Bone marrow (tissue), 2 donors: ENCODE data around the gene CCNL2.
"Not testable (repeated sequence)": the region's sequence is repeated elsewhere in the genome, so short reads cannot be mapped to it uniquely, and the experiment has no call there.

Source experiments
- DNase-seq, 2 donors: peaks; one replicate each; lab custom pipeline; 2025; lab: John Stamatoyannopoulos, UW

The CCNL2 gene

GRCh38 chr1:1373051-1373814 is 25.9 kb downstream of the CCNL2 start:
- DNase-seq: no peak

DNA sequence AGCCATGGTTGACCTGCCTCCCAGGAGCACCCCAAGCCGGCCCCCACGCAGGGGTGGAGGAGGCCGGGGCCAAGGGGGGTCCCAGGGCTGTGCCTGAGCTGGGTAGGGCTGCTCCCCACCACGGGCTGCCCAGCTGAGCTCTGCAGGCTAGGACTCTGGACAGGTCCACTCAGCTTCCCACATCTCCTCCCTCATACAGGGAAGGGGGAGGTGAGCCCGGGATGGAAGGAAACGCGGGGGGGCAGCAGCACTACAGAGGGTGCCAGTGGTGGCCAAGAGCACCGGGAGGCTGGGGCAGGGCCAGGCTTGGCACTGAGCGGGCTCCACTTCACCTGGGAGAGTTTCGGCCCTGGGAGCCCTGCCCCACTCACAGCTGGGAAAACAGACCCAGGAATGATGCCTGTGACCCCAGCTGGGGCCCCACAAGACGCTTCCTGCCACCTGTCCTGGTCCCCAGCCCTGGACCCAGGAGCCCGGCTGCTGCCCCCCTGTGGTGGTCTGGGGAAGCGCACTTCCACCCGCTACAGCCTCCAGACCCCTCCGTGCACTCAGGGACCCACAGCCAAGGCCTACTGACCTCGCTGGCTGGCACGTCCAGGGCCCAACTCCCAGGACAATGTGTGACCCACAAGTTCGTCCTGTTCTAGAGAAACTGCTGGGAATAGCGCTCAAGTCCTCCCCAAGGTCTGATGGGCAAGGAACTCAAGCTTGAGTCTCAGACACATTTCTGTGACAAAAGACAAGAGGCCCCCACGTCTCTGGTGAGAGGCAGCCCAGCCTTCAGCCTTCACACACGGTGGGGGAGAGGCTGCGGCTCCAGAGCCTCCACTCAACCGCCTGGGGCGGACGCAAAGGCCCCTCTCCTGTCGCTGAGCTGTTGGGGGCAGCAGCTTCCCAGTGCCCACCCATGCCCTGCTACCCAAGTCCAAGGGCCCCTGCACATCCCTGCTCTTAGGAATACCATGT is 27.1 kb downstream of the CCNL2 start:
- peak; percentile 35 to 53 for DNase-seq

DNA sequence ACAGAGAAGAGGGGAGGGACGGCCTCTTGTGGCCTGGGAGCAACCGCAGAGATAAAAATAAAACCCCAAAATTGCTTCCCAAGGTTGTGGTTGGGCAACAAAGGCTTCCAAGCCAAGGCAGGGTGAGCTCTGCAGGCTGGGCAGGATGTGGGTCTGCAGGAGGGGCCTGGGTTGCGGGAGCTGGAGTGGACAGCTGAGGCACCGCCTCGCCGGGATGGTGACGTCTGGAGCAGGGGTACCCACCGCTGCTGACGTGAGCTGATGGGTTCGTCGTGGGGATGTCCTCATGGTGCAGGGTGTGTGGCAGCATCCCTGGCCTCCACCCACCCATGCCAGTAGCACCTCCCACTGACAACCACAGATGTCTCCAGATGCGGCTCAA is 27.8 kb downstream of the CCNL2 start:
- DNase-seq: no peak

DNA sequence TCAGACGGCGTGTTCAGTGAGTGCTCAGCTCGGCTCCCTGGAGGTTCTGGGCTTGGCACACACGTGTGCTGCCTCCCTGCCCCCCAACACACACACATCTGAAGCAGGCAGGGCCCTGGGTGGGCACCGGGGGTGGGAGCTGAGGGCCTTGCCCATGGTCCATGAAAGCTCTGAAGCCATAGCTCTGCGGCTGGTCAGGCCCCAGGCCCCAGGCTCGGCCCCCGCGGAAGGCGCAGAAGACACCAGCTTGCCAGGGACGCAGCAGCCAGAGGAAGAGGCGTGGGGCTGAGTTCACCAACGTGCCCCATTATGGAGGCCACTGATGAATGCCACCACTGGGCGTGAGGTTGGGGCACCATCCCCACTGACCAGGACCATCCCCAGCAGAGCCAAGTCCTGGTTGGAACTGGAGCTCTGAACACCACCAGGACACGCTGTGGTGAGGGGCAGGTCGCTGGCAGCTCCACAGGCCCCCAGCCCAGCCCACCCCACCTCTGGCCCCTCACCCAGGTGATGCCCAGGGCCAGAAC is 28.3 kb downstream of the CCNL2 start:
- no peak for DNase-seq

GRCh38 chr1:1370094-1370493 is 29.0 kb downstream of the CCNL2 start:
- DNase-seq: not testable (repeated sequence)

DNA sequence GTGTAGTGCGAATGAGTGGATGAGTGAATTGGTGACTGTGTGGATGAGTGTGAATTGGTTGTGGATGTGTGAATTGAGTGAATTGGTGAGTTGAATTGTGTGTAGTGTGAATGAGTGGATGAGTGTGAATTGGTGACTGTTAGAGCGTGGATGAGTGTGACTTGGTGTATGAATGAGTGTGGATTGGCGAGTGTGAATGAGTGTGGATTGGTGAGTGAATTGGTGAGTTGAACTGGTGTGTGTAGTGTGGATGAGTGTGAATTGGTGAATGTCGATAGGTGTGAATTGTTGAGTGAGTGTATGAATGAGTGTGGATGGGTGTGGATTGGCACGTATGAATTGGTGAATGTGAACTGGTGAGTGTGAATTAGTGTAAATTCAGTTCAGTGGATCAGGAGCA is 31.8 kb downstream of the CCNL2 start:
- DNase-seq: no peak

DNA sequence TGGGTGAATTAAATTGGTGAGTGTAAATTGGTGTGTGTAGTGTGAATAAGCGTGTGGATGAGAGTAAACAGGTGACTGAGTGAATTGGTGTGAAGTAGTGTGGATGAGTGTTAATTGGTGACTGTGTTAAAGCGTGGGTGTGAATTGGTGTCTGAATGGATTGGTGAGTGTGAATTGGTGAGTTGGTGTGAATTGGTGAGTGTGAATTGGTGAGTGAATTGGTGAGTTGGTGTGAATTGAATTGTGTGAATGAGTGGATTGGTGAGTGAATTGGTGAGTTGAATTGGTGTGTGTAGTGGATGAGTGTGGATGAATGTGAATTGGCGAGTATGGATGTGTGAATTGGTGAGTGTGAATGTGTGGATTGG is 32.5 kb downstream of the CCNL2 start:
- DNase-seq: no peak

- DNase-seq: no peak
Measured at GRCh38 chr1:1365875-1366698, 33.0 kb downstream of the CCNL2 start.

GRCh38 chr1:1364266-1364665 is 34.9 kb downstream of the CCNL2 start:
- DNase-seq: no peak

GRCh38 chr1:1361982-1362423 is 37.1 kb downstream of the CCNL2 start:
- no peak for DNase-seq

DNA sequence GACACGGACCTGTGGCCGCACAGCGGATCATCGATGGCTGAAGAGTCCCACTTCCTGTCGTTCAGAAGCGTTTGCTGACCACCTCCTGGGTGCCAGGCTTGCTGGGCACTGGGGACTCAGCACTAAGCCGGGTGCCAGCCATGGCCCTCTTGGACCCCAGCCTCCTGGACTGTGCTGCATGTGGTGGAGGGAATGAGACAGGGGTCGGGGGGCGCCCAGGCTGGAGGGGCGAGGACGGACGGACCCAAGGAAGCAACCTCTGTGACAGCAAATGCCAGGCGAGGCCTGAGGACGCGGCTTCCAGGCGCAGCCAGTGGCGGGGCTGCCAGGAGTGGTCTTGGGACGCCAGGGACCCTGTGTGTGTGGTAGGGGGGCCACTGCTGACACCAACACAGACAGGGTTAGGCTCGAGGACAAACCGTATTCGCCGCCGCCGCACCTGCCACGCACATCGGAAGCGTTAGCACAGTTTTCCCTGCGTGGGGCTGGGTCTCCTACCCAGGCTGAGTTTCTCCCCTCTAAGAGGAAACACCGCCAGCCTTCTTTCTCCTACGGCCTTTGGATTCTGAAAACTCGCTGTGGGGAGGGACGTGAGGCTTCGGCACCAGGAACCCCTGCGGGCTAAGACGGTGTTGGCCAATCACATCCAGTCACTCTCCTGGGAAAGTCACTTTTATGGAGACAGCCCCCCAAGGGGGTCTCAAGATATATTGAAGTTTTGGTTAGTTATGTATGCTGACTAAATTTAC is 37.7 kb downstream of the CCNL2 start:
- DNase-seq: no peak

DNA sequence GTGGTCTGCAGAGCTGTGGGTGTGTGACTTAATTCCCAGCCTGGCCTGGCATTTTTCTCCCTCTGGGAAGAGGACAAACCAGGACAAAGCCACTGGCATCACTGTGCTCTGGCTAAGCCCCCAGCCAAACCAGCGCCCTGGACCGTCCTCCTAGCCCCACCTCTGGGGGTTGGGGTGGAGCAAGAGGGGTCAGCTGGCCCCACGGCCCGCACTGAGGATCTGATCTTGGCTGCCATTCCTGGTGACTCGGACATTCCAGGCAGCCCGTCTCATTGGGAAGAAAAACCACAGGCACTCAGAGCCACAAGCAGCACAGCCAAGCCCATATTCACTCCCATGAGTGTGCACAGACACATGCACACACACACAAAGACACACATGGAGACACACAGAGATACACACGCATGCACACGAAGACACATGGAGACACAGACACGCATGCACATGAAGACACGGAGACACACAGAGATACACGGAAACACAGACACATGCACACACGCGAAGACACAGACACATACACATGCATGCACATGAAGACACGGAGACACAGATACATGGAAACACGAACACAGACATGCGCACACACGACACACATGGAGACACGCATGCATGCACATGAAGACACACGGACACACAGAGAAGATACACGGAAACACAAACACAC is 38.5 kb downstream of the CCNL2 start:
- DNase-seq: no peak

- DNase-seq: no peak
Measured at GRCh38 chr1:1359664-1360468, 39.3 kb downstream of the CCNL2 start.

DNA sequence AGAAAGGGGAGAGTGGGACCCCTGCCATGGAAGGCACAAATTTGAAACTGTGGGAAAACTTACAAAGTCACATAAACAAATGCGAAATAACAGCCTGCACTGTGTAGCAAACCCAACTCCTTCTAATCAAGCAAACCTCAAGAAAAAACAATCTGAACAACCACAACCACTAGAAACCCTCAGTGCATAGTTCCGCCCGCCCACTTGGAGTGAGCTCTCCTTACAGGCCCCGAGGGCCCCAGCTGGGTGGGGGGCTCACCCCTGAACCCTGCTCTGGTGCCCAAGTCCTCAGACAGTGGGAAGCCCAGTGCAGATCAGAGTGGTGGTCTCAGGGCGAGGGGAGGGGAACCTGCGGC is 39.8 kb downstream of the CCNL2 start:
- no peak for DNase-seq

DNA sequence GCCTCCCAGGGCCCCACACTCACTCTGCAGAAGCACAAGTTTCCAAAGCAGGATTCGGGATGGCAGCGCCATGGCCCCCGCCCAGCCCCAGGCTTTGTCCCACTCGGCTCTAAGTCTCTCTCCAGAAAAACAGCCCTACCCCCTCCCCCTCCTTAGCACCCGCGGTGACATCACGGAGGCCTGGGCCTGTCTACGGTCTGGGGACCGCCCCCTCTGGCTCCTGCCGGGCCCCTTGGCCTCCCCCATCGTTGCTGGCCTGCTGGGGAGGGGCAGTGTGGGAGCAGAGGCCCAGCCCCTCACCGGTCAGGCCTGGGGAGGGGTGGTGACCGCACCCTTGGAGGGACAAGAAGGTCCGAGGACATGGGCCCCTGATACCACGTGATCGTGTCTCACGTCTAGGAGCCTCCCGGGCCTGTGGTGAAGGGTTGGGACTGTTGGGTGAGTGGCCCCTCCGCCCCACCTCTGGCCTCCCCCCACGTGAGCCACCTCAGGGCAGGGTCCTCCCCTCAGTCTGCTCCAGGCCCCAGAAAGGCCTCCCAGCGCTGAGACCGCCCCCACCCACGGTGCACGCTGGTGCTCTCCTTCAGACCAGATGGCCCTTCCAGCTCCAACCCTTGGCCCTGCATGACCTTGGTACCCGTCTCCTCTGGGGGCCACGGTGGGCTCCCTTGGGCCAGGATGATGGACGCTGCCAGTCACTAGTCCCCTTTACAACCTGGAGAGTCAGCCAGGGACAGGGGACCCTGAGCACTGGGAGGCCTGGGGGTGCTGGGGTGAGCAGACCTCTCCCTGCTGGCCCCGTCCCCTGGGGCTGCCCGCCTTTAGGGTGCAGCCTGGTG is 40.5 kb downstream of the CCNL2 start, which contains the start of gene MXRA8:
Gene MXRA8 (minus strand): TSS at position 123 of the 839 bp plus-strand sequence. CDS start 51 bp downstream, at position 72.
- no peak for DNase-seq

DNA sequence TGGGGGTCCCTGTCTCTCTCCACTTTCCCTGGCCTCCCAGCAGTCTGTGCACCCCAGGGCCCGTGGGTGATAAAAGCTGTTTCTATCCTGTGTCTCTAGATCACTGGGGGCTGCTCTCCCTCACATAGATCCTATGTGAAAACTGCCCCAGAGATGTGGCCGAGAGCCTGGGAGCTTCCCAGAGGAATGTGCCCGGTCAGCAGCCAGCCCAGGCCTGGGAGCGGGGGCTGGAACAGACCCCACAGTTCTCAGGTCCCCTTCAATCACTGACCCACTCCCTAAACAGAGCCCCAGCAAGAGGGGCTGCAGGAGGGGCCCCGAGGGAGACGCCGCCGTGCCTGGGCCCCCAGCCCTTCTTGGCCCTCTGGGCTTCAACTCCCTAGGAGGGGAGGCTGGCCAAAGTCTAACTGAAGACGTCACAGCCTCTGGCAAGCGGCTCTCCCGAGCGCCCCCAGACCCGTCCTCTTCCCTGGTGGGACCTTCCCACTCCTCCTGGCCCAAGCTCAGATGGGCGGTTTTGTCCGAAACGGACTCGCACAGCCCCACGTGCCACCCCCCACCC is 41.2 kb downstream of the CCNL2 start:
- no peak for DNase-seq

GRCh38 chr1:1356796-1357401 is 42.2 kb downstream of the CCNL2 start:
- DNase-seq: no peak

GRCh38 chr1:1356166-1356795 is 42.9 kb downstream of the CCNL2 start:
- DNase-seq: no peak
